EL (cell line): ENCODE measurements around the gene APC.
"Not testable (repeated sequence)": the region's sequence is repeated elsewhere in the genome, so short reads cannot be mapped to it uniquely, and the experiment has no call there.

Experiments used
- DNase-seq: peaks from one replicate; pipeline ENCODE4 v3.0.0-alpha.2; 2016

Gene APC

GRCh38 chr5:112860929-112861637 is 123.4 kb downstream of the APC start, which contains the start of gene SRP19:
TSS of gene SRP19 (plus strand) at chr5:112861287. CDS start at chr5:112861377, 90 bp downstream.
- peak; percentile 98 for DNase-seq

GRCh38 chr5:112861638-112861985 is 123.9 kb downstream of the APC start:
- no peak for DNase-seq

GRCh38 chr5:112862085-112862484 is 124.4 kb downstream of the APC start:
- peak; percentile 3 for DNase-seq

- no peak for DNase-seq
Observed at GRCh38 chr5:112863549-112863948, 125.9 kb downstream of the APC start.

GRCh38 chr5:112865128-112865527 is 127.4 kb downstream of the APC start:
- DNase-seq, result peak; percentile 32

- no peak for DNase-seq
Observed at GRCh38 chr5:112866739-112867138, 129.1 kb downstream of the APC start.

- no peak for DNase-seq
Observed at GRCh38 chr5:112867411-112867810, 129.7 kb downstream of the APC start.

GRCh38 chr5:112869948-112870347 is 132.3 kb downstream of the APC start:
- DNase-seq, result no peak

- DNase-seq, result no peak
Observed at GRCh38 chr5:112870966-112871365, 133.3 kb downstream of the APC start.

GRCh38 chr5:112876362-112876761 is 138.7 kb downstream of the APC start:
- DNase-seq, result no peak

- DNase-seq, result no peak
Observed at GRCh38 chr5:112878101-112878500, 140.4 kb downstream of the APC start.

- DNase-seq, result no peak
Observed at GRCh38 chr5:112878760-112879159, 141.1 kb downstream of the APC start.

- DNase-seq, result no peak
Observed at GRCh38 chr5:112880219-112880964, 142.7 kb downstream of the APC start.

GRCh38 chr5:112883192-112883591 is 145.5 kb downstream of the APC start:
- no peak for DNase-seq

- no peak for DNase-seq
Observed at GRCh38 chr5:112885001-112885400, 147.3 kb downstream of the APC start.

GRCh38 chr5:112886975-112887374 is 149.3 kb downstream of the APC start:
- DNase-seq, result no peak

GRCh38 chr5:112892066-112892465 is 154.4 kb downstream of the APC start:
- DNase-seq, result not testable (repeated sequence)

GRCh38 chr5:112892776-112893175 is 155.1 kb downstream of the APC start:
- no peak for DNase-seq

- no peak for DNase-seq
Observed at GRCh38 chr5:112895682-112896081, 158.0 kb downstream of the APC start.
